Endometrial microvascular endothelial cells (primary cell): ENCODE results near the gene GNPTAB. TPM values are rescaled to one million over a fixed set of nuclear protein-coding genes. Genes with fewer than 3 reads are reported as not detected.
"Not testable (repeated sequence)": the region's sequence is repeated elsewhere in the genome, so short reads cannot be mapped to it uniquely, and the experiment has no call there.

ENCODE experiments used
- in situ Hi-C: cut with HindIII; loops from 2 replicates; pipeline ENCODE4 v1.10.0; 2017; ENCODE audit warnings: low sequenced_read_pairs, low pct_unique_long_range_greater_than_20kb; ENCODE audit errors: inconsistent ontology term
- total RNA-seq: library from RNA; depleted of rRNA; stranded (reverse); fragments of >200 nt; gene quantifications from one replicate; pipeline ENCODE4 v1.2.3, GENCODE V29; 2015; ENCODE audit errors: inconsistent ontology term

Gene GNPTAB
- total RNA-seq, 1 donor from 2014 or later: 36.1 TPM

DNA sequence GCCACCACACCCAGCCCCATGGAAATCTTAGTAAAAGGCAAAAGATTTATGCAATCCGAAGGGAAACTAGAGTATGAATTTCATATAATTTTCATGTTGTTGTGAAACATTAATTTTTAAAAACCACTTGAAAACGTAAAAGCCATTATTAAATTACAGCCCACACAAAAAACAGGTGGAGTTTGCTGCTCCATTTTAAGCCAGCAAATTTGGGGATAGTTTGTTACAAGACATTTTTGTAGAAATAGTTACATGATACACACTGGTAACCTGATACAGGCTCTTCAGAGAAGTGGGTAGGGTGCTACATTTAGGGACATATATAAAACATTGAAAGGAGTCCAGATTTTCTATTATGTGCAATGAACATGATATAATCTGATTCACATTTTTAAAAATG is 17.6 kb downstream of the GNPTAB start:
- in situ Hi-C loops: no loop called here

DNA sequence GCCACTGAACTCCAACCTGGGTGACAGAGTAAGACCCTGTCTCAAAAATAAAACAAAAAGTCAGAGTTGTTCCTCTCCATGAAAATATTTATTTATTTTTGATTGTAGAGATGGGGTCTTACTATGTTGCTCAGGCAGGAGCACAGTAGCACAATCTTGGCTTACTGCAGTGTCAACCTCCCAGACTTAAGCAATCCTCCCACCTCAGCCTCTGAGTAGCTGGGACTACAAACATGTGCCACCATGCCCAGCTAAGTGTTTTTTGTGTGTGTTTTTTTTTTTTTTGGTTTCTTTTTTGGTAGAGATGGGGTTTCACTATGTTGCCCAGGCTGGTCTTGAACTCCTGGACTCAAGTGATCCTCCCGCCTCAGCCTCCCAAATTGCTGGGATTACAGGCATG is 18.0 kb downstream of the GNPTAB start:
- in situ Hi-C loops: not testable (repeated sequence)

DNA sequence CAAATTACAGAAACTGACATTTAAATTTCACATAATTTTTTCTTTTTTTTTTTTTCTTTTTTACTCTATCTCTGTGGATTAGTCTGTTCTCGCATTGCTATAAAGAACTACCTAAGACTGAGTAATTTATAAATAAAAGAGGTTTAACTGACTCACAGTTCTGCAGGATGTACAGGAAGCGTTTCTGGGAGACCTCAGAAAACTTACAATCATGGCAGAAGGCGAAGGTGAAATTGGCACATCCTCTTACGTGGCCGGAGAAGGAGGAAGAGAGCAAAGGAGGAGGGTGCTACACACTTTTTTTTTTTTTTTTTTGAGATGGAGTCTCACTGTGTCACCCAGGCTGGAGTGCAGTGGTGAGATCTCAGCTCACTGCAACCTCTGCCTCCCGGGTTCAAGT is 19.4 kb downstream of the GNPTAB start:
- in situ Hi-C loops: not testable (repeated sequence)

DNA sequence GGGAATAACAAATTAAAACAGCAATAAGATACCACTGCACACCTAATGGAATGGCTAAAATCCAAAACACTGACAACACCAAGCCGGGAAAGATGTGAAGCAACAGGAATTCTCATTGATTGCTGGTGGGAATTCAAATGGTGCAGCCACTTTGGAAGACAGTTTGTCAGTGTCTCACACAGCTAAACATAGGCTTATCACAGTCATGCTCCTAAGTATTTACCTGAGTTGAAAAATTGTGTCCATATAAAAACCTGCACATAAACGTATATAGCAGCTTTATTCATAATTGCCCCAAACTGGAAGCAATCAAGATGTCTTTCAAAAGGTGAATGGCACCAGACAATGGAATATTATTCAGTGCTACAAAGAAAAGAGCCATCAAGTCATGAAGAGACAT is 21.6 kb downstream of the GNPTAB start:
- in situ Hi-C loops: no loop called here

DNA sequence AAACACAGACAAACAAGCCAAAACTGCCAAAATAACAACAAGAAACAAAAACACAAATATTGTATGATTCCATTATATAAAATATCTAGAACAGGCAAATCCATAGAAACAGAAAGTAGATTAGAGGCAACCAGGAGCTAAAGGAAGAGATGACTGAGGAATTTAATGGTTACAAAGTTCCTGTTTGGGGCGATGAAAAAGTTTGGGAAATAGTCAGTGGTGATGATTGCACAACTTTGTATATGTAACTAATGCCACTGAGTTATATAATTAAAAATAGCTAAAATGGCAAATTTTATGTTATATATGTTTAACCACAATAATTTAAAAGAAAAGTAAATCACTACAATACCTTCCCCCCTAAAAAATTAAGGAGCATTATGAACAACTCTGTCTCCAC is 24.5 kb downstream of the GNPTAB start:
- in situ Hi-C loops: no loop called here

DNA sequence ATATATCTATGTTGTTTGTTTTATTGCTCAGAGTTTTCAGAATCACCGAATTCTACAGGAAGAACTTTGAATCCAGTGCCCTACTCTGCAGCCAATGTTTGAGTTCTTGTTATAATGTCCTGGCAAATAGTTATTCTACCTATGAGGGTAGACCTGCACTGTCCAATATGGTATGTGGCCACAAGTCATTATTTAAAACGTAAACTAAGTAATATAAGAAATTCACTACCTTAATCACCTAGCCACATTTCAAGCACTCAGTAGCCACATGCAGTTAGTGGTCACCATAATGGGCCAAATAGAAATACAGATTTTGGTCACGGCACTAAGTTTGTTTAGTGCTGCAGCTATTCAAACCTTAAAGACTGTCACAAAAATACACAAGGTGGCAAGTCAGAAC is 26.4 kb downstream of the GNPTAB start:
- in situ Hi-C loops: no loop called here

DNA sequence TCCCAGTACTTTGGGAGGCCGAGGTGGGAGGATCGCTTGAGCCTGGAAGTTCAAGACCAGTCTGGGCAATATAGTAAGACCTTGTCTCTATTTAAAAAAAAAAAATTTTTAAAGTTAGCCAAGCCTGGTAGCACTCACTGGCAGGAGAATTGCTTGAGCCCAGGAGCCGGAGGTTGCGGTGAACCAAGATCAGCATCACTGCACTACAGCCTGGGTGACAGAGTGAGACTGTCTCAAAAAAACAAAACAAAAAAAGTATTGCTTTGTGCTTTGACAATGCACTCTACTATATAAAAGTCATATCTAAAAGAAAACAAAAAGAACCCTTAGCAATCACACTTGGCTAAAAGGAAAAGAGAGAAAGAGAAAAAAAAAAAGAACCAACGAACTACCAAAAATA is 26.8 kb downstream of the GNPTAB start:
- in situ Hi-C loops: no loop called here

DNA sequence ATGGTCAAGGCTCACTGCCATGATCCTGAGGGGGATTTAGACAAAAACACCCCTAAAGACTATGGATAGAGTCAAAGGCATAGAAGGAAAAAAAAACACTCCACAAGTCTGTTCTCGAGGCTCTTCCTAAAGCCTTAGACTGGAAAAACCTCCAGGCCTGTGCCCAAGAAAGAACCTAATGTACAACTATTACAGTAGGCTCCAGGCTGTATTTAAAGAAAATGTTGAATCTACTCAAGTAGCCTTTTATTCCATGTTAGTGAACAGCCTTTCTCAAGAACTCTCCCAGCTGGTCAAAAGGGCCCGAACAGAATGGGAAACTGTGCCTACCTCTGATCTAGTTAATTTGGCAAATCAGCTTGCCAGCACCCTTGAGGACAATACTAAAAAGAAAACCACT is 28.3 kb downstream of the GNPTAB start:
- in situ Hi-C loops: no loop called here

DNA sequence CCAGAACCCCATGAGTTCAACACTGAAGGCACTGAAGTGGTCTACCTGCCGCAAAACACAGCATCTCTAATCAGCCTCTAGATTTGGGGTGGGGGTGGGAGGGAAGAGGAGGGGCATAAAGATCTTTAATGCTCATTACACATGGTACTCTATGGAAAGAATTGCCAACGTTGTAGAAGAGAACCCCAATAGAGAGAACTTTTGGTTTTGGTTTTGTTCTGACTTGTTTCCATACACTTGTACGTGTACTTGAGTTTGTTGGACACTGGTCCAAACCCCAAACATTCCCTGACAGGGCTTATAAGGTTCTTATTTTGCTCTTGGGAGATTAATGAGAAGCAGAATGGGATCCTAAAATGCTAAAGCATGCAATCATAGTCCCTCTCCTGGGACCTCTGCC is 31.0 kb downstream of the GNPTAB start:
- in situ Hi-C loops: no loop called here

DNA sequence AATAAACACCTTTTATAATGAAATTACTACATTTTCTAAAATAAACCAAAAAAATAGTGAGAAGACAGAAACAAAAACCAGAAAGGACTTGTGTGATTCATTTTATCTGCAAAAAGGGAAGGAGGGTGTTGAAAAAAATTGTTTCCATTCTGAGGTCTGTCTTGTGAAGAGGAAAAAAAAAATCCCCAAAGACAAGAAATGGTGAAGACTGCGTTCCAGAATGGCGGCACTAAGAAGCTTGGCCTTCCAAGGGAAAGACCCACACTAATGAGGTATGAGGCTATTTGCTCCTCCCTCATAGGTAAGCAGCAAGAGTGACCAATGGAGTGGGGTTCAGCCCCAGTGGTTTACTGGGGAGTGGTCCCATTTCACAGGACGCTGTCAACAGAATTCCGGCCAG is 35.0 kb downstream of the GNPTAB start:
- in situ Hi-C loops: no loop called here

DNA sequence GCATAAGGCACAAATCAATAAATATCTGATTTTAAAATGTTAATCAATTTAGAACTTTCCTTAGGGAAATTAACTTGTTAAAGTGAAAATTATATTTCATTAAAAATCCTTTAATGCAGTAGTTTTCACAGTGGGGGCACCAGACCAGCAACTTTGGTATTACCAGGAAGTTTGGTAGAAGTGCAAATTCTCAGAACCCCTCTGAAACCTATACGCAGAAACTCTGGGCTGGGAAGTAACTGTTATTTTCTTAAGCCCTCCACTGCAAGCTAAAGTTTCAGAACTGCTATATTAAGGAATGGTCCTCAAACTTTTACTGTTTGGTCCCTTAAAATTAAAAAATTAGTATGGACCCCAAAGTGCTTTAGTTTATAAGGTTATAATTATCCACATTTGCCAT is 35.7 kb downstream of the GNPTAB start:
- in situ Hi-C loops: no loop called here

DNA sequence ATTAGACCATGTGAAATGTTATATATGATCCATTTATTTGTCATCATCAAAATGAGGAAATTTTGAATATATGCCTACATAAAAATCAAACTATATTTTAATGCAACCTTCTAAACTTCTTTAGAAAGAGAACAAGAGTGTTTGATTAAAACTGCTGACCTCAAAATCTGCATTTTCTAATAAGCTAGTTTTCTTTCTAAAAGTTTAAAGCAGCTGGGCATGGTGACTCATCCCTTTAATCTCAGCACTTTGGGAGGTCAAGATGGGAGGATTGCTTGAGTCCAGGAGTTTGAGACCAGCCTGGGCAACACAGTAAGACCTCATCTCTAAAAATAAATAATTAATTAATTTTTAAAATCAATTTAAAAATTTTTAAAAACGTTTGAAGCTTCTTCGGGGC is 36.2 kb downstream of the GNPTAB start:
- in situ Hi-C loops: no loop called here

DNA sequence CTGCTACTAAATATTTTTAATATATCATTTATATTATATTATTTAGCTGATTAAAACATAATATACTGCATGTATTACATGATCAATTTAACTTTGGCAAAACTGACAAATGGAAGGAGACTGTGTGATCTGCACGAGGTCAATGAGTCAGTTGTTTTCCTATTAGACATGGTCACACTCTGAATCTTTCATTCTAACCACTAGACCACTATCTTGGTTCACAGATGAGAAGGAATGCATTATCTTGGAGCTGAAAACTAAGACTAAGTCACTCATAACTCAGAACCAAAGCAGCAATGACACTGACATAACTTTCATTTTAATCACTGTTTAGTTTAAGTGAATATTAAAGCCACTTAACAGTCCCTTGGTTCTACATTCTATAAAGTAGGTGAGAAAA is 37.4 kb downstream of the GNPTAB start:
- in situ Hi-C loops: no loop called here

DNA sequence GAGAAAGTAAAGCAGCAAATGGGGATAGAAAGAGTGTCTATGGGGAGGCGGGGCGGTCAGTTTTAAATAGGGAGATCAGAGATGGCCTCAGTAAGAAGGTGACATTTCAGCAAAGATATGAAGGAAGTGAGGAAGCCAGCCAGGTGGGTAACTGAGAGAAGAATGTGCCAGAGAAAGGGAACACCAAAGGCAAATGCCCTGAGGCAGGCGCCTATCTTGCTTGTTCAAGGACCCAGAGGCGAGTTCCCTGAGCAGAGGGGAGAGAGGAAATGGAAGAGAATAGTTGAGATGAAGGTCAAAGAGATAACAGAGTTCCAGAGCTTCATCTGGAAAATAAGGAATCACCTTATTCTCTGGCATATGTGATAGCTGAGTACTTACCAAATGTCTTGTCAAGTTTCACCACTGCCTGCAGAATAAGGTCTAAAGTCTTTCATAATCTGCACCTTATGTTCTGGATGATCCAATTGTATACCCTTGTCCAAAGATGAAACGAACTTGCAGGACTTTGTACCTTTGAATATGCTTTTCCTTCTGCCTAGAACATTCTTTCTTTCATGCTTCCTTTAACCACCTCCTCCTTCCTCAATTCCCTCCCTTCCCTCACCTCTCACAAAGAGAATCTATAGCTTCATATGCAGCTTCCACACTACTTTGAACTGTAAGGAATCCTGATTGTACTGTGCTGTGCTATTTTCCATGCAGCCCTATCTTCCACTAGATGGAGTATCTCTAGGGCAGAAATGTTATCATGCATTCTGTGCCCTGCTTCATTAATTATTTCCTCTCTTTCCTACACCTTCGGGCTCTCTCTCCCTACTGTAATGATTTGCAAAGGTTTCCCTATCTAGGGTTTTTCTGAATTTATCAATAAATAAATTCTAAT is 38.5 kb downstream of the GNPTAB start:
- in situ Hi-C loops: no loop called here

DNA sequence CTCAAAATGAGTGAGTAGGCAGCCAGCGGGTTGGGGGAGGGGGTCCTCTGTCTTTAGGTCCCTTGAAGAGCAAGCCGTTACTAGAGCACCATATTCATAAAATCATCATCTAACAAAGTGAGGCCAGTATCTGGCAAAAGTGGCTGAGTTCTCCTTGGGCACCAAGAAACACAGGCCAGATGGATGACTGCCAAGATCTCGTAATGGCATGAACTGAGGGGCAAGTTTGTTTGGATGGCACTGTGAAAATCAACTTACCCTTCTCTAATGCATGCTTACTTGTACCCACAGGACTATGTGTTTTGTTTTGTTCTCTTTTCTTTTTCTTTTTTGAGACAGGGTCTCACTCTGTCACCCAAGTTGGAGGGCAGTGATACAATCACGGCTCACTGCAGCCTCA is 41.6 kb downstream of the GNPTAB start:
- in situ Hi-C loops: no loop called here

DNA sequence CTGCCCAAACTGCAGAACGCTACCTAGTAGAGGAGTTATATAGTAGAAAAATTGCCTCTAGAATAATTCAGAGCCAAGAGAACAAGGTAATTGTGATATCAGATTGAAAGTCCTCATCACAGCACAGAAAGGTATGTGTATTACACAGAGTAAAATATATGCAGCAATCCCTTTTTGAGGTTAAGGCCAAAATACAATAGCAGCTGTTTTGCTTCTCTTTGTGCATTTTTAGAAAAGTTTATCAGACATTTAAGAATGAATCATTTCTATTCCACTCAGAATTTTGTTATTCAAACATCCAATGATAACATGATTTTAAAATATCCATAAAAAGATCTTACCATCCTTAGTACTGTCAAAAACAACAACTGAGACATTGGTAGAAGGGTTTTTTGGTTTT is 45.1 kb downstream of the GNPTAB start:
- in situ Hi-C loops: no loop called here

DNA sequence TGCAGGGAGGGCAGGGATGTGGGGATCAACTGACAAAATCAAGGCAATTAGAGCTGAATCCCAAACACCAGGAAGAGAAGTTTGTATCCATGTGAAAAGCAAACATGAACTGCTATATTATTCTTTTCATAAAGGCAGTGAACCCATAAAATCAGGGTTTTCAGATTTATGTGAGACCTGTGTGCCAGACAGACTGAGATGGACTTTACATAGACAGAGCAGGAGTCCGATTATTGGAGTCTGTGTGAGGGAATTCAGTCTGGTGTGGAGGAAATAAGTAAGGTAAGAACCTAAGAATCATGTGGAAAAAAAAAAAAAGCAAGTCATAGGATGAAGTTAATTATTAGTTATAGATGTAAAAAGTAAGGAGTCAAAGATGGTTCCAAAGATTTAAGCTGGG is 46.4 kb downstream of the GNPTAB start:
- in situ Hi-C loops: no loop called here

DNA sequence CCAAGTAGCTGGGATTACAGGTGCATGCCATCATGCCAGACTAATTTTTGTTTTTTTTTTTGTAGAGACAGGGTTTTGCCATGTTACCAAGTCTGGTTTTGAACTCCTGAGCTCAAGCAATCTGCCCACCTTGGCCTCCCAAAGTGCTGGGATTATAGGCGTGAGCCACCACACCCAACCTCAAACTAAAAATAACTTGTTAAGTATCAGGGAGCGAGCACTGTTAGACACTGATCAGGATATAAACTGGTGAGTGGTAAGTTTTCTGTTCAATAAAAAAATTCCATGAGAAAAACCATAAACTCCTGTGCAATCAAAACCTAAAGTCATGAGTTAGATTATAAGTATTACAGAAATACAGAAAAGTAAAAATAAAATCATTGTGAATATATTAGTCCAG is 46.9 kb downstream of the GNPTAB start:
- in situ Hi-C loops: no loop called here

DNA sequence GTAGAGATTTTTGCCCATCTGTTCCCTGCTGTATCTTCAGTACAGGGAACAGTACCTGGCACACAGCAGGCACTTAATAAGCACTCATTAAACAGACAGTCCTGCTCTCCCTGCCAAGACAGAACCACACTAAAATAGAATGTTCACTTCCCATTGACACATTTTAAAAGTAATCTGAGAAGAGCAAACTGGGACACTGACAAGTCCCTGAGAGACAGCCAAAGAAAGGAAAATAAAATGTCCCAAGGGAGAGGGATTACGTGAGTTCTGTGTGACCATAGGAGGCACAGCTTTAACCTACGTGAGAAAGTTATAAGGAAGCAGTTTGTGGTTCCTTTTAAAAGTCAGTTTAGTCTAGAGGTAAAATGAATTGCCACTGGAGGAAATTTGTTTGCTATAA is 47.6 kb downstream of the GNPTAB start:
- in situ Hi-C loops: no loop called here

DNA sequence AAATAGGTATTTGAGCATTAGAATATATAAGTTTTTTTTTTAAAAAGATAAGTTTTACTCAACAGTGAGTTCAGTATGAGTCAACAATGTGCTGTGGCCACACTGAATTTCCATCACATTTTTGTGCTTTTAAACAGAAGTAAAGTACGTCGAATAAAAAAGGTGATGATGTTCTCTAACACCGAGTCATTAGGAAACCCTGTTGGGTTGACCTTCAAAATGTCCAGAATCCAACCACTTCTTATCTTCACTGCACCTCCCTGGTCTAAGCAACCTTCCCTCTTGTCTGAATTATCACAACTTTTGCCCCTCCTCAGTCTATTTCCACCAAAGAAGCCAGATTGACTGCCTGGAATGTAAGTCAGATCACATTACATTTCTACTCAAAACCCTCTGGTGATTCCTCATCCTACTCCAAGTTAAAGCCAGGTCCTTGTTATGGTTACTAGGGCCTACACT is 48.5 kb downstream of the GNPTAB start:
- in situ Hi-C loops: no loop called here

DNA sequence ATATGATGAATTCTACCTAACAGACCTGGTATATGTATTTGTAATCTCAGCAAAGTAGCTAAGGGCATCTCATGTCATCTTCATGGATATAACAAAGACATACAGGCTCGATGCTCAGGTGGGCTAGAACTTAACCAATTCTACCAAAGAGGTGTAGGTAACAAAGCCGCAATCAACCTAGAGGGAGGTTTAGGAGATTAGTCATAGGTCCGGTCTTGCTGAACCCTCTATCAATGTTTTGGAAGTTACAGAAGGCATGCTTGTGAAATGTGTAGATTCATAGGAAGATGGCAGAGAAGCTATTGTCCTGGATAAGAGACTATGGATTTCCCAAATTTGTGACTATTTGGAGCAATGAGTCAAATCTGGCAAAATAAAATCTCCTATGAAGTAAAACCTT is 48.9 kb downstream of the GNPTAB start:
- in situ Hi-C loops: no loop called here
